ENCODE results near the gene SIRT6. TPM values are rescaled to one million over a fixed set of nuclear protein-coding genes. Genes with fewer than 3 reads are reported as not detected.

SIRT6 gene
- total RNA-seq, 2 donors from 2014 or later: 83.9 to 120 TPM

GRCh38 chr19:4216846-4217245 is 34.5 kb upstream of the SIRT6 start:
- intact Hi-C loops (cut with DNase I): no loop called here
- H3K4me3 ChIP-seq: no peak overlapping the region

GRCh38 chr19:4215807-4216206 is 33.4 kb upstream of the SIRT6 start:
- no peaks in the 10 kb centered on the region for H3K4me1 ChIP-seq

More at GRCh38 chr19:4216846-4217245, 34.5 kb upstream of the SIRT6 start:
- Histone ChIP-seq H3K9ac (ENCODE audit: low read depth in 2 of 2, low read length in 2 of 2) (no peak overlapping the region), H3K9me3 (no peaks in the 10 kb centered on the region), H3K4me1 (no peaks in the 10 kb centered on the region), H3K36me3 (no peaks in the 10 kb centered on the region), H3K27me3 (no peaks in the 10 kb centered on the region), H3K27ac (no peak overlapping the region)
- no peak for DNase-seq
- TF ChIP-seq, protein P1, sequence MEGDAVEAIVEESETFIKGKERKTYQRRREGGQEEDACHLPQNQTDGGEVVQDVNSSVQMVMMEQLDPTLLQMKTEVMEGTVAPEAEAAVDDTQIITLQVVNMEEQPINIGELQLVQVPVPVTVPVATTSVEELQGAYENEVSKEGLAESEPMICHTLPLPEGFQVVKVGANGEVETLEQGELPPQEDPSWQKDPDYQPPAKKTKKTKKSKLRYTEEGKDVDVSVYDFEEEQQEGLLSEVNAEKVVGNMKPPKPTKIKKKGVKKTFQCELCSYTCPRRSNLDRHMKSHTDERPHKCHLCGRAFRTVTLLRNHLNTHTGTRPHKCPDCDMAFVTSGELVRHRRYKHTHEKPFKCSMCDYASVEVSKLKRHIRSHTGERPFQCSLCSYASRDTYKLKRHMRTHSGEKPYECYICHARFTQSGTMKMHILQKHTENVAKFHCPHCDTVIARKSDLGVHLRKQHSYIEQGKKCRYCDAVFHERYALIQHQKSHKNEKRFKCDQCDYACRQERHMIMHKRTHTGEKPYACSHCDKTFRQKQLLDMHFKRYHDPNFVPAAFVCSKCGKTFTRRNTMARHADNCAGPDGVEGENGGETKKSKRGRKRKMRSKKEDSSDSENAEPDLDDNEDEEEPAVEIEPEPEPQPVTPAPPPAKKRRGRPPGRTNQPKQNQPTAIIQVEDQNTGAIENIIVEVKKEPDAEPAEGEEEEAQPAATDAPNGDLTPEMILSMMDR (IDR thresholded peaks at IDR 0.05): no peak

DNA sequence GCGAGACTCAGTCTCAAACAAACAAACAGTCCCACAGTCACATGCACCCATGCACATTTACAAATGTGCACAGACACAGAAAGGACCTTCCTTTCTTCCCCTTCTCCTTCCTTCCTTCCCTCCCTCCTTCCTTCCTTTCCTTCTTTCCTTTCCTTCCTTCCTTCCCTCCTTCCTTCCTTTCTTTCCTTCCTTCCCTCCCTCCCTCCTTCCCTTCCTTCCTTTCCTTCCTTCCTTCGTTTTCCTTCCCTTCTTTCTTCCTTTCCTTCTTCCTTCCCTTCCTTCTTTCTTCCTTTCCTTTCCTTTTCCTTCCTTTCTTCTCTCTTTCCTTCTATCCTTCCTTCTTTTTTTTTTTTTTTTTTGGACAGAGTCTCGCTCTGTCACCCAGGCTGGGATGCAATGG is 30.8 kb upstream of the SIRT6 start:
- Histone ChIP-seq H3K27me3 (no peaks in the 10 kb centered on the region), H3K27ac (no peak overlapping the region), H3K9me3 (no peaks in the 10 kb centered on the region), H3K4me3 (no peak overlapping the region), H3K9ac (ENCODE audit: low read depth in 2 of 2, low read length in 2 of 2) (no peak overlapping the region), H3K36me3 (no peaks in the 10 kb centered on the region), H3K4me1 (no peaks in the 10 kb centered on the region)
- no peak for DNase-seq
- TF ChIP-seq, protein P1 (IDR thresholded peaks at IDR 0.05): no peak
- intact Hi-C loops (cut with DNase I): no loop called here

More at GRCh38 chr19:4215807-4216206, 33.4 kb upstream of the SIRT6 start:
- Histone ChIP-seq H3K9me3 (no peaks in the 10 kb centered on the region), H3K9ac (ENCODE audit: low read depth in 2 of 2, low read length in 2 of 2) (no peak overlapping the region), H3K4me3 (no peak overlapping the region), H3K27me3 (no peaks in the 10 kb centered on the region), H3K27ac (no peak overlapping the region), H3K36me3 (no peaks in the 10 kb centered on the region)
- no peak for DNase-seq
- TF ChIP-seq, protein P1 (IDR thresholded peaks at IDR 0.05): no peak
- intact Hi-C loops (cut with DNase I): no loop called here

DNA sequence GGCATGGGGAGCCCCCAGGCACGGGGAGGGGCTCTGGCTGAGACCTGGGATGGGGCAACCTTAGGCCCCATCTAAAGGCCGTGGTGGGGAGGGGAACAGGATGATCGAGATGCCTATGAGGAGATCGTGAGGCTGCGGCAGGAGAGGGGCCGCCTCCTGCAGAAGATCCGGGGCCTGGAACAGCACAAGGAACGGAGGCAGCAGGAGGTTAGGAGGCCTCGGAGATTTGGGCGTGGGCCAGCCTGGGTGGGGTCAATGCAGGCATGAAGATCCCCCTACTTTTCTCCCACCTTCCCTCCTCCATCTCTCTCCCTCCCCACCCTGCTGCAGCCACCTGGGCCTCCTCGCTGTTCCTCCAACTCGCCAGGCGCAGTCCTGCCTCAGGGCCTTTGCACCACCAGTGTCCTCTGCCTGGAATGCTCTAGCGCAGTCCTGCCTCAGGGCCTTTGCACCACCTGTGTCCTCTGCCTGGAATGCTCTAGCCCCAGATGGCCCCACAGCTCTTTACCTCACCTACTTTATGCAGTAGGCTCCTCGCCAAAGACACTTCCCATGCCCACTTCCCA is 27.9 kb upstream of the SIRT6 start:
- Histone ChIP-seq H3K4me1 (no peaks in the 10 kb centered on the region), H3K27ac (no peak overlapping the region), H3K9ac (ENCODE audit: low read depth in 2 of 2, low read length in 2 of 2) (no peak overlapping the region), H3K9me3 (no peaks in the 10 kb centered on the region), H3K27me3 (no peaks in the 10 kb centered on the region), H3K36me3 (no peaks in the 10 kb centered on the region), H3K4me3 (no peak overlapping the region)
- TF ChIP-seq, protein P1 (IDR thresholded peaks at IDR 0.05): no peak
- no peak for DNase-seq
- intact Hi-C loops (cut with DNase I): no loop called here

GRCh38 chr19:4208385-4209094 is 26.2 kb upstream of the SIRT6 start:
- H3K27me3 ChIP-seq: no peaks in the 10 kb centered on the region
- H3K9ac ChIP-seq (ENCODE audit: low read depth in 2 of 2, low read length in 2 of 2): no peak overlapping the region
- TF ChIP-seq, protein P1 (IDR thresholded peaks at IDR 0.05): no peak
- DNase-seq: peak; percentile 49
- H3K4me1 ChIP-seq: no peaks in the 10 kb centered on the region
- H3K36me3 ChIP-seq: no peaks in the 10 kb centered on the region
- intact Hi-C loops (cut with DNase I): loop anchor here (5.0 to 10.0 kb wide), 2 partner anchors 221 to 354 kb away; partner anchors contain the start of gene EEF2
- no peak overlapping the region for H3K4me3 ChIP-seq
- H3K9me3 ChIP-seq: no peaks in the 10 kb centered on the region
- no peak overlapping the region for H3K27ac ChIP-seq

Data from colonic mucosa (tissue), 4 donors.